ENCODE data around the gene HYKK.

Gene HYKK

DNA sequence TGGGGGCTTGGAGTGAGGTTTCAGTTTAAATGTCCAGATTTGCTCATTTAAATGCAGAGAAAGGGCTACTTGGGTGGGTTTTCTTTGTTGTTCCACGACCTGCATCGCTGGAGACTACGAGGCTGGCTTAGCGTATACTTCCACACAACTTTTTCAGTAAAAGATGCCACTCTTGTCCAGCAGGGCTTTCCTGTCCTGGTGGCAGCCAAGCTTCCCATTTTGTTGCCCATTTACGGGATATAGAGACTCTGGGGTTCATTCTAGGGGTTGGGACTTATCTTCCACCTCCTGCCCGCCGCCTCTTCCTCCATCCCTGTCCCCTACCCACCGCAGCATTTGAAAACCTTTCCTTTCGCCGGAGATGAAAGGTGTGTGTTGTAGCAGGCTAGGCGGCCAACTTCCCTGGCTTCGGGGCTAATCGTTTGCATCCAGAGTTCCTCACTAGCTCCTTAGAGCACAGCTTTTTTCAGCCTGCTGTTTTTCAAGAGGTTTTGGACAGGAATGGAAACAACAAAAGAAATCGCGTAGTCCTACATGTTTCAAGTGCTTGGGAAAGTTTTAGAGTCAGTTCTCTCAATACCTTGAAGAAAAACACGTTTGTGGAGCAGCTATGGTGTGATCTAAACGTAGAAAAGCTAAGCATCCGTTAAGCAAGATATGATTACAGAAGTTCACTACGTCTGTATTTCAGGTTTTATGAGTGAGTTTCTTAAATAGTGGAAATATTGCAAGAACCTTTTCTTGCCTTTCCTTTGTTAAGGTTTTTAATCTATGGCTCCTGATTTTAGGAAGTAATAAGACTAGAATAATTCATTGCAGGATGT, 58.8 kb downstream of the HYKK start:
- no peak overlapping the region for H3K27ac ChIP-seq
- TF ChIP-seq, protein P1, sequence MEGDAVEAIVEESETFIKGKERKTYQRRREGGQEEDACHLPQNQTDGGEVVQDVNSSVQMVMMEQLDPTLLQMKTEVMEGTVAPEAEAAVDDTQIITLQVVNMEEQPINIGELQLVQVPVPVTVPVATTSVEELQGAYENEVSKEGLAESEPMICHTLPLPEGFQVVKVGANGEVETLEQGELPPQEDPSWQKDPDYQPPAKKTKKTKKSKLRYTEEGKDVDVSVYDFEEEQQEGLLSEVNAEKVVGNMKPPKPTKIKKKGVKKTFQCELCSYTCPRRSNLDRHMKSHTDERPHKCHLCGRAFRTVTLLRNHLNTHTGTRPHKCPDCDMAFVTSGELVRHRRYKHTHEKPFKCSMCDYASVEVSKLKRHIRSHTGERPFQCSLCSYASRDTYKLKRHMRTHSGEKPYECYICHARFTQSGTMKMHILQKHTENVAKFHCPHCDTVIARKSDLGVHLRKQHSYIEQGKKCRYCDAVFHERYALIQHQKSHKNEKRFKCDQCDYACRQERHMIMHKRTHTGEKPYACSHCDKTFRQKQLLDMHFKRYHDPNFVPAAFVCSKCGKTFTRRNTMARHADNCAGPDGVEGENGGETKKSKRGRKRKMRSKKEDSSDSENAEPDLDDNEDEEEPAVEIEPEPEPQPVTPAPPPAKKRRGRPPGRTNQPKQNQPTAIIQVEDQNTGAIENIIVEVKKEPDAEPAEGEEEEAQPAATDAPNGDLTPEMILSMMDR (IDR thresholded peaks at IDR 0.05; ENCODE audit: low read depth, low read length, missing control alignments): peak; percentile 57
- no peaks in the 10 kb centered on the region for H3K27me3 ChIP-seq (replicated peaks)
- no peak for DNase-seq
- no peaks in the 10 kb centered on the region for H3K36me3 ChIP-seq (replicated peaks)
- peak overlapping the region; percentile 61 for H3K4me3 ChIP-seq (ENCODE audit: low read depth, low read length)
- in situ Hi-C loops (cut with HindIII; ENCODE audit: low pct_ligation_motif_present, low sequenced_read_pairs): no loop called here

DNA sequence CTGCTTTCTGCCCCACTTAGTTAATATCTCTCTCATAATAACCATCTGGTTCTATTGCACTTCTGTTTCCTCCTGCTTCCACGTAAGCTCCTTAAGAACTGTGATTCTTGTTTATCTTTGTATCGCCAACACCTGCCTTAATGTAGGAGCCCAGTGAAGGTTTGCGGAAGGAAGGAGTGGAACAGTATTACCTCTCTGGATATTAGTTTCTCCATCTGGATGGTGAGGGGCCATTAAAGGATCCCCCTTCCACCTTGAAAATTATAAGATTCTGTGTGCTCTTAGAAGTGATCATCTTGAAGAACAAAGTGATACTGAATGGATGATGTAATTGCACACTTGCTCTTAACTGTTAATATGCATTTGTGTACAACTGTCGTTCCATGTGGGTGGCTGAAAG, 60.2 kb downstream of the HYKK start:
- H3K27me3 ChIP-seq (replicated peaks): no peaks in the 10 kb centered on the region
- TF ChIP-seq, protein P1 (IDR thresholded peaks at IDR 0.05; ENCODE audit: low read depth, low read length, missing control alignments): no peak
- no peak for DNase-seq
- in situ Hi-C loops (cut with HindIII; ENCODE audit: low pct_ligation_motif_present, low sequenced_read_pairs): no loop called here
- no peak overlapping the region for H3K27ac ChIP-seq
- no peaks in the 10 kb centered on the region for H3K36me3 ChIP-seq (replicated peaks)
- no peak overlapping the region for H3K4me3 ChIP-seq (ENCODE audit: low read depth, low read length)

DNA sequence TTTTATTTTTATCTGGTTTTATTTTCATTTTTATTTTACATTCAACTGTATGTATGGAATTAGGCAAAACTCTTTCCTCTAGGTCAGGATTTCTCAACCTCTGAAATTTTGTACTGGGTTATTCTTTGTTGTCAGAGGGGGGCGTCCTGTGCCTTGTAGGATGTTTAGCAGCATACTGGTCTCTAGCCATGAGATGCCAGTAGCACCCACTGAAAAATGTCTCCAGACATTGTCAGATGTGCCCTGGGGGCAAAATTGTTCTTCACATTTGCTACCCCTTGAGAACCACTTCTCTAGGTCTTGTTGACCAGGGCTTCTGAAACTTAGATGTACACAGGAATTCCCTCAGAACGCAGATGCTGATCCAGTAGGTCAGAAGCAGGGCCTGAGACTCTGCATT, 63.3 kb downstream of the HYKK start:
- DNase-seq: no peak
- Histone ChIP-seq H3K4me3 (ENCODE audit: low read depth, low read length) (no peak overlapping the region), H3K27ac (no peak overlapping the region), H3K36me3 (replicated peaks) (no peaks in the 10 kb centered on the region), H3K27me3 (replicated peaks) (no peaks in the 10 kb centered on the region)
- in situ Hi-C loops (cut with HindIII; ENCODE audit: low pct_ligation_motif_present, low sequenced_read_pairs): no loop called here
- TF ChIP-seq, protein P1 (IDR thresholded peaks at IDR 0.05; ENCODE audit: low read depth, low read length, missing control alignments): no peak

DNA sequence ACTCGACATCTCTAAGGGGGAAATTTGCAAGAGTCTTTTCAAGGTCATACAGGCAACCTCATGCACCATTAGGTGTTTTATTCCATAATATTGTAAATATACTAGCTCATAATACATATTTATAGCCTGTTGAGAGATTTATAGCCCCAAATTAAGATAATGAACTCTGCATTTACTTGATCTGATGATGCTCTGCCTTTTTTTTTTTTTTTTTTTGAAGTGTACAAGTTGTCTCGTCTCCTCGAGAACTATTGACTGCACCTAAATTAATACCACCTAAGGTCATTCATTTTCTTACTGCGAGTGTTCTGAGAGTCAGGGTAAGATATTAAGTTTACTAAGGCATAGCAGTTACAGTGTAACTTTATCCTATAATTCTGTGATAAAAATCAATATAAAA, 64.0 kb downstream of the HYKK start:
- no peak overlapping the region for H3K4me3 ChIP-seq (ENCODE audit: low read depth, low read length)
- no peaks in the 10 kb centered on the region for H3K27me3 ChIP-seq (replicated peaks)
- in situ Hi-C loops (cut with HindIII; ENCODE audit: low pct_ligation_motif_present, low sequenced_read_pairs): no loop called here
- no peak overlapping the region for H3K27ac ChIP-seq
- DNase-seq: no peak
- H3K36me3 ChIP-seq (replicated peaks): no peaks in the 10 kb centered on the region
- TF ChIP-seq, protein P1 (IDR thresholded peaks at IDR 0.05; ENCODE audit: low read depth, low read length, missing control alignments): no peak

DNA sequence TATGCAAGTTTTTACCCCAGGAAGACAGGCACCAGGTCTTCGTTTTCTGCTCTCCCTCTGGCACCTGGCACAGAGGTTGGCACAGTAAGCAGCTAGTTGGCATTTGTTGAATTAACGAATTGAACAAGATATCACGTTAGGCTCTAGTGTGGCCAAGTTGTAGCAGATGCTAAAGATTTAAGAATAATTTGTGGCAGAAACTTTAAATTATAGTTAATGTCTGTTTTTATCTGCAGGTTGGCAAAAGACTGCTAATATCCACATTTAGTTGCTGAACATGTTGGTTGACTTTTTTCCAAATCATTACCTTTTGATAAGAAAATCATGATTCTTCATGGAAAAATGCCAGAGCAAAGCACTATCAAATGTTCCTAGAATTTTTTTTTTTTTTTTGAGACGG, 66.0 kb downstream of the HYKK start:
- Histone ChIP-seq H3K27me3 (replicated peaks) (no peaks in the 10 kb centered on the region), H3K27ac (no peak overlapping the region), H3K4me3 (ENCODE audit: low read depth, low read length) (no peak overlapping the region), H3K36me3 (replicated peaks) (no peaks in the 10 kb centered on the region)
- in situ Hi-C loops (cut with HindIII; ENCODE audit: low pct_ligation_motif_present, low sequenced_read_pairs): no loop called here
- TF ChIP-seq, protein P1 (IDR thresholded peaks at IDR 0.05; ENCODE audit: low read depth, low read length, missing control alignments): no peak
- no peak for DNase-seq

DNA sequence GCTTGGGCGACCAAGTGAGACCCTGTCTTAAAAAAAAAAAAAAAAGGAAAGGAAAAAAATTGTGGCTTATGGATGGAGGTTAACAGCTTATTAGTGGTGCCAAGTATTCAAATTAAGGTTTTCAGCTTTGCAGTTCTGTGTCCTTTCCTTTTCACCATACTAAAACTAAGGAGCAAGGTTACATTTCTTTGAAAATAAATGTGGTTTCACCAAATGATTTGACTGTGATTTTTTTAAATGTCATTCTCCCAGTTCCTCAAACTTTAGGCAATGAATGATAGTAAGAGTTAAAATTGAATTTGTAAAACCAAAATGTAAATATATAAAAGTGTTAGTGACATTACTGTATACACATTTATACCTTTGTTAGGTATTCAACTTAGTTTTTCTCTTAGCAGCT, 67.6 kb downstream of the HYKK start:
- Histone ChIP-seq H3K4me3 (ENCODE audit: low read depth, low read length) (no peak overlapping the region), H3K27me3 (replicated peaks) (no peaks in the 10 kb centered on the region), H3K27ac (no peak overlapping the region), H3K36me3 (replicated peaks) (no peaks in the 10 kb centered on the region)
- TF ChIP-seq, protein P1 (IDR thresholded peaks at IDR 0.05; ENCODE audit: low read depth, low read length, missing control alignments): no peak
- DNase-seq: no peak
- in situ Hi-C loops (cut with HindIII; ENCODE audit: low pct_ligation_motif_present, low sequenced_read_pairs): no loop called here

All from brain microvascular endothelial cell (primary cell).